BLaER1 (cell line): ENCODE results near the gene ROPN1L.
"Not testable (repeated sequence)": the region's sequence is repeated elsewhere in the genome, so short reads cannot be mapped to it uniquely, and the experiment has no call there.

Experiments
- H3K27ac ChIP-seq: shearing (Covaris generic); formaldehyde crosslinking; 2 replicates; pipeline ENCODE4 v1.8.1; 2022
- H3K27me3 ChIP-seq: shearing (Covaris generic); formaldehyde crosslinking; 2 replicates; pipeline ENCODE4 v1.8.1; 2022
- H3K36me3 ChIP-seq: shearing (Covaris generic); formaldehyde crosslinking; 2 replicates; pipeline ENCODE4 v1.8.1; 2022
- H3K4me1 ChIP-seq: shearing (Covaris generic); formaldehyde crosslinking; 2 replicates; pipeline ENCODE4 v1.8.1; 2022
- H3K4me2 ChIP-seq: shearing (Covaris generic); formaldehyde crosslinking; 2 replicates; pipeline ENCODE4 v1.8.1; 2022
- H3K4me3 ChIP-seq: shearing (Covaris generic); formaldehyde crosslinking; 2 replicates; pipeline ENCODE4 v1.8.1; 2022
- H3K9ac ChIP-seq: shearing (Covaris generic); formaldehyde crosslinking; 2 replicates; pipeline ENCODE4 v1.8.1; 2022
- H3K9me3 ChIP-seq: shearing (Covaris generic); formaldehyde crosslinking; 2 replicates; pipeline ENCODE4 v1.8.1; 2022
- H4K20me1 ChIP-seq: shearing (Covaris generic); formaldehyde crosslinking; 2 replicates; pipeline ENCODE4 v1.8.1; 2022
- Cebpa-rat ChIP-seq: shearing (Covaris generic); IDR thresholded peaks from 2 replicates; pipeline ENCODE4 v1.8.1; 2022

The ROPN1L gene

DNA sequence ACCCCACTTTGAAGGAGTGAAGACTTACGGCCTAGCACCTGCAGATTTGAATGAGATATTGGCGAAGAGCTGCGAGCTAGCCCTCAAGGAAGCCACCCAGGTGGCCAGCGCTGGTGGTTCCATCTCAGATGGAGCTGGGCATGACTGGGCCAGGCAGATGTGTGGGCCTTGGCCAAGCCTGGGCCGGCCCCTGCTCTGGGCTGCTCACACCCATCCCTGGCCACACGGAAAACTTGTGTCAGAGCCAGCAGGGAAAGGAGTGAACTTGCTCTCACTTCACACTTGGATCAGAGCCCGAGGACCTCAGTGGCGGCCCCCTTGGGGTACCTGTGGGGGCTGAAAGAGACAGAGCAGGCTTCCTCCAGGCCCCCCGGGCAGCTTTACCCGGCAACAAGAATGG, 44.2 kb downstream of the ROPN1L start:
- no peaks in the 10 kb centered on the region for H3K27me3 ChIP-seq
- no peak overlapping the region for H3K4me3 ChIP-seq
- H3K27ac ChIP-seq, result peak overlapping the region; percentile 56; the same call in 1 of the 2 replicates
- H3K4me2 ChIP-seq, result peak overlapping the region; percentile 56
- H3K9me3 ChIP-seq, result 0 out of 2 replicates have a peak, but pooled peaks cover 8% of the 10 kb centered on the region
- no peaks in the 10 kb centered on the region for H4K20me1 ChIP-seq
- peaks cover 59% of the 10 kb centered on the region for H3K4me1 ChIP-seq
- H3K36me3 ChIP-seq, result no peaks in the 10 kb centered on the region
- no peak overlapping the region for H3K9ac ChIP-seq
- no peak for TF ChIP-seq Cebpa-rat

- no peak for TF ChIP-seq Cebpa-rat
- peak overlapping the region; percentile 56 for H3K27ac ChIP-seq
- no peaks in the 10 kb centered on the region for H3K36me3 ChIP-seq
These were observed 45.0 kb downstream of the ROPN1L start for GRCh38 chr5:10486511-10487344.

GRCh38 chr5:10488144-10488543, 46.5 kb downstream of the ROPN1L start:
- H3K9me3 ChIP-seq, result peaks cover 19% of the 10 kb centered on the region
- H3K4me2 ChIP-seq, result peak overlapping the region; percentile 76
- H3K27me3 ChIP-seq, result no peaks in the 10 kb centered on the region
- H3K4me1 ChIP-seq, result peaks cover 70% of the 10 kb centered on the region
- no peaks in the 10 kb centered on the region for H3K36me3 ChIP-seq
- no peaks in the 10 kb centered on the region for H4K20me1 ChIP-seq
- H3K27ac ChIP-seq, result no peak overlapping the region
- TF ChIP-seq Cebpa-rat, result no peak
- H3K9ac ChIP-seq, result no peak overlapping the region
- no peak overlapping the region for H3K4me3 ChIP-seq

More at GRCh38 chr5:10486511-10487344, 45.0 kb downstream of the ROPN1L start:
- no peaks in the 10 kb centered on the region for H3K27me3 ChIP-seq
- H4K20me1 ChIP-seq, result no peaks in the 10 kb centered on the region
- peaks cover 63% of the 10 kb centered on the region for H3K4me1 ChIP-seq
- H3K9ac ChIP-seq, result no peak overlapping the region
- H3K9me3 ChIP-seq, result 0 out of 2 replicates have a peak, but pooled peaks cover 8% of the 10 kb centered on the region
- H3K4me2 ChIP-seq, result peak overlapping the region; percentile 56
- no peak overlapping the region for H3K4me3 ChIP-seq

DNA sequence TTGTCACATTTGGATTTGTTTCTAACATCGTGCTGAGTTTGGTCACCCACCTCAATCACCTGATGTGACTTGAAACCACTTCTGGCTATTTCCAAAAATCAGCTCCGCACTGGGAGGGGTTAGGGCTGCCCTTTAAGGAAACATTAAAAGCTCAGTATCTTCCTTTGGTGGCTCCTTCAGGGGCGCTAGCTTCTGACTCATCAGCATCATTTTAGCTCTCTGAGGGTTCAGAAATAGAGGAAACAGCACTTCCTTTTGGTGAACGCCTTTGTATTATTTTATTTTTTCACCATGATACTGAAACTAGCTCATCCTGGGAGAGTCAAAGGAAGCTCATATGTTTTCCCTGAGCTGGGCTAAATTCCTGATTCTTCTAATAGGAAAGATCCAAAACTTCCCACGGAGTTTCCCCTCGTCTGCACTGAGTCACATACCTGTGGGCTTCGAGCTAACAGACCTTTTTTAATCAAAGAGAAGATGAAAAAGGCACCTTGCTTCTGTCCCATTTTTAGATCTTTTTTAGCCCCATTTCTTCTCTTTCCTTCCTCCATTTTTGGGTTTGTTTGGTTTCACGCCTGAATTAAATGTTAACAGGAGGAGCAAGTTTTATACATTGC, 48.2 kb downstream of the ROPN1L start:
- H3K27ac ChIP-seq, result peak overlapping the region; percentile 54
- H4K20me1 ChIP-seq, result no peaks in the 10 kb centered on the region
- H3K36me3 ChIP-seq, result peaks cover 6% of the 10 kb centered on the region; the same call in 1 of the 2 replicates
- H3K4me3 ChIP-seq, result peak overlapping the region; percentile 4; the same call in 1 of the 2 replicates
- TF ChIP-seq Cebpa-rat, result no peak
- H3K4me2 ChIP-seq, result peak overlapping the region; percentile 76
- peaks cover 33% of the 10 kb centered on the region for H3K9me3 ChIP-seq
- peak overlapping the region; percentile 42; the same call in 1 of the 2 replicates for H3K9ac ChIP-seq
- H3K27me3 ChIP-seq, result no peaks in the 10 kb centered on the region
- peaks cover 65% of the 10 kb centered on the region for H3K4me1 ChIP-seq

DNA sequence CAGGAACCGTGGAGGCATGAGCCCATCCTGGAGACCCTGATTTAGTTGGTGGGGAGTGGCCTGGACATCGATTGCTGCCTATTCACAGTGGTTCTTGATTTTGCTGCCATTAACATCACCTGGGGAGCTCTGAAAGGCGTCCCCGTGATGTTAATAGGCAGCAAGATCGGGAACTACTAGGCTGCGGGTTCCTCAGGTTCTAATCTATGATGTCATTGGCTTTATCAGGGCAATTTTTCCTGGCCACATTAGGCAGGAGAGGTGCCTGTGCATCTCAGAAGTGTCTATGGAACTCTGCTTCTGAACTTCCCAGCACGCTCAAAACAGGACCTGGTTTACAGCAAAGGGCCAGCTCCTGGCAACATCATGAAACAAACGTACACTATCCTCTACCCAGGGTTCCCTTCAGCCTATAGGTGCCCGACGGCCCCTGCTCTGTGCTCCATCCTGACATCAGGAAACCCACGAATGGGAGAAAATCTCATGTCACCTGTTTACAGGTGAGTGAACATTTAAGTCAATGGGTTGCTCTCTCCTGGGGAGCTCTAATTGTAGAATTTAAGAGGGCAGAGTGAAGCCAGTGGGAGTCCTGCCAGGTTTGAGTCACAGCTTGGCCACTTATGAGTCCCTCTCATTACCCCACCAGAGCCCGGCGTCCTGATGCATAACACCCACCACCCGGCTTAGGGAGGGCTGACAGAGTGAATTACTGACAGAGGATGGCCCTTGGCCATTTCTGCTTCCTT, 49.4 kb downstream of the ROPN1L start:
- Histone ChIP-seq H3K27ac (peak overlapping the region; percentile 54; the same call in 1 of the 2 replicates), H3K9ac (no peak overlapping the region), H3K9me3 (peaks cover 45% of the 10 kb centered on the region), H3K36me3 (peaks cover 9% of the 10 kb centered on the region; the same call in 1 of the 2 replicates), H3K4me3 (no peak overlapping the region), H3K4me2 (peak overlapping the region; percentile 76), H3K27me3 (no peaks in the 10 kb centered on the region), H4K20me1 (no peaks in the 10 kb centered on the region), H3K4me1 (peaks cover 53% of the 10 kb centered on the region)
- no peak for TF ChIP-seq Cebpa-rat

GRCh38 chr5:10491673-10492026, 50.0 kb downstream of the ROPN1L start:
- TF ChIP-seq Cebpa-rat, result no peak
- no peak overlapping the region for H3K9ac ChIP-seq
- peaks cover 47% of the 10 kb centered on the region for H3K4me1 ChIP-seq
- H3K4me3 ChIP-seq, result no peak overlapping the region
- no peaks in the 10 kb centered on the region for H4K20me1 ChIP-seq
- H3K9me3 ChIP-seq, result peaks cover 47% of the 10 kb centered on the region
- no peak overlapping the region for H3K4me2 ChIP-seq
- peaks cover 9% of the 10 kb centered on the region; the same call in 1 of the 2 replicates for H3K36me3 ChIP-seq
- no peak overlapping the region for H3K27ac ChIP-seq
- H3K27me3 ChIP-seq, result no peaks in the 10 kb centered on the region

- Histone ChIP-seq H4K20me1 (no peaks in the 10 kb centered on the region), H3K4me3 (peak overlapping the region; percentile 7; the same call in 1 of the 2 replicates), H3K4me2 (peak overlapping the region; percentile 28), H3K9me3 (peaks cover 55% of the 10 kb centered on the region), H3K9ac (no peak overlapping the region), H3K27me3 (no peaks in the 10 kb centered on the region), H3K27ac (no peak overlapping the region), H3K4me1 (peaks cover 39% of the 10 kb centered on the region), H3K36me3 (peaks cover 9% of the 10 kb centered on the region; the same call in 1 of the 2 replicates)
- no peak for TF ChIP-seq Cebpa-rat
These were observed 52.2 kb downstream of the ROPN1L start for GRCh38 chr5:10493884-10494283.

DNA sequence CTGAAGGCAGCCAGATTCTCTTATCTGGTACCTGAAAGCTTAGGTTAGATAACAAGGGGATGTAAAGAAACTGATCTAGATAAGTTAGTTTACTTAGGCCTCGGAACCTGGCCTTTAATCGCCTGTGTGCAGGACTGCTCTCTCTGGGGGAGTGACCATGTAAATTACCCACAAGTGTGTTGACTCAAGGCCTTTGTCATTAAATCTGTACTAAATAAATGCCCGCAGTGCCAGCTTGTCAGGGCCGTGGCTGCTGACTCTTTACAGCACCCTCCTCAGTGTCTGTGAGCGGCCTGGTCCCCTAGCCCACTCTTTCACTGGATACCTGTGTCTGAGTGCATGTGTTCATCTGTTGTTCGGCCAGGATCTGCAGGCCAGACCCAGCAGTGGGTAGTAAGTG, 52.8 kb downstream of the ROPN1L start:
- not testable (repeated sequence) for H3K36me3 ChIP-seq, H3K27ac ChIP-seq, H3K4me2 ChIP-seq, H3K27me3 ChIP-seq, H3K9ac ChIP-seq, H4K20me1 ChIP-seq
- Histone ChIP-seq H3K4me1 (peaks cover 33% of the 10 kb centered on the region), H3K4me3 (peak overlapping the region; percentile 7; the same call in 1 of the 2 replicates), H3K9me3 (peaks cover 59% of the 10 kb centered on the region)

GRCh38 chr5:10497554-10497953, 55.9 kb downstream of the ROPN1L start:
- H3K27me3 ChIP-seq, result no peaks in the 10 kb centered on the region
- peaks cover 54% of the 10 kb centered on the region for H3K9me3 ChIP-seq
- peaks cover 12% of the 10 kb centered on the region for H3K4me1 ChIP-seq
- H3K9ac ChIP-seq, result no peak overlapping the region
- H3K27ac ChIP-seq, result no peak overlapping the region
- H4K20me1 ChIP-seq, result no peaks in the 10 kb centered on the region
- H3K36me3 ChIP-seq, result peaks cover 9% of the 10 kb centered on the region; the same call in 1 of the 2 replicates
- no peak for TF ChIP-seq Cebpa-rat
- no peak overlapping the region for H3K4me3 ChIP-seq
- H3K4me2 ChIP-seq, result no peak overlapping the region
